ENCODE results near the gene MTMR10.

GRCh38 chr15:31012455-31012854, 21.0 kb upstream of the MTMR10 start:
- TF ChIP-seq GATA2 (IDR thresholded peaks at IDR 0.05; ENCODE audit: low read depth, low read length) (no peak), GATA3 (IDR thresholded peaks at IDR 0.05; ENCODE audit: low read depth, low read length) (no peak)
